AG04449 (cell line): ENCODE data around the gene GALNT6.

ENCODE experiments used
- CTCF ChIA-PET: fragments of 350-600 bp; formaldehyde crosslinking; extraction: SDS; loops from one replicate; lab custom pipeline; 2021; ENCODE audit warnings: antibody characterized with exemption; lab: Yijun Ruan, JAX
- POLR2A ChIA-PET: fragments of 400-600, 350-600 bp; formaldehyde crosslinking; extraction: SDS; loops from one replicate; lab custom pipeline; 2020; ENCODE audit warnings: antibody characterized with exemption, inconsistent platforms; lab: Yijun Ruan, JAX
- DNase-seq: peaks from one replicate; pipeline ENCODE4 v3.0.0-alpha.2; 2010; ENCODE audit warnings: low read depth, low spot score
- H3K4me3 ChIP-seq: 2 replicates; pipeline ENCODE4 v1.5.1; 2011; ENCODE audit warnings: low read depth, mild to moderate bottlenecking, control low read depth, low read length
- TF ChIP-seq, protein P1 (sequence below): IDR thresholded peaks from one replicate; pipeline ENCODE4 v1.5.1; 2011; ENCODE audit warnings: mild to moderate bottlenecking, moderate library complexity, low read length, control low read depth, inconsistent platforms; ENCODE audit not compliant: insufficient read depth; ENCODE audit errors: missing control alignments

The GALNT6 gene

DNA sequence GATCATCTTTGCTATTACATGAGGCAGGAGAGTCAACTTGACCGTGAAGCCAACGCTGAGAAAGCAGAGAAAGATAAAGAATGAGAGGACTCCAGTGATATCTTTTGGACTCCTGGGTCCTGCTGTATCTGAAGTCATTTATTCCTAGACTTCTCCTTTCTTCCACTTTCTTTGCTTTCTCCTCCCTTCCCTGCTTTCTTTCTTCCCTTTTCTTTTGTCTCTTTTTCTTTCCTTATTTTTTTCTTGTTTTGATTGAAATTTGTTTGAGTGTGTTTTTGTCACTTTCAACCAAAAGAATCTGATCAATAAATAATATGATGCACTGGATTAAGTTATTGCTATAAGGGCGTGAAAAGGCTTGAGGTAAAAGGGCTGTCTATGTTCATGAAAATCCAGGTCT is 13.4 kb upstream of the GALNT6 start:
- no peak for DNase-seq
- CTCF ChIA-PET, result interaction anchor here (1.1 to 1.5 kb wide), 2 partner anchors 16 to 19 kb away, joined by 3 to 4 read pairs; no protein-coding TSS in a partner anchor
- POLR2A ChIA-PET, result no interaction called here
- no peak overlapping the region for H3K4me3 ChIP-seq
- TF ChIP-seq, protein P1, sequence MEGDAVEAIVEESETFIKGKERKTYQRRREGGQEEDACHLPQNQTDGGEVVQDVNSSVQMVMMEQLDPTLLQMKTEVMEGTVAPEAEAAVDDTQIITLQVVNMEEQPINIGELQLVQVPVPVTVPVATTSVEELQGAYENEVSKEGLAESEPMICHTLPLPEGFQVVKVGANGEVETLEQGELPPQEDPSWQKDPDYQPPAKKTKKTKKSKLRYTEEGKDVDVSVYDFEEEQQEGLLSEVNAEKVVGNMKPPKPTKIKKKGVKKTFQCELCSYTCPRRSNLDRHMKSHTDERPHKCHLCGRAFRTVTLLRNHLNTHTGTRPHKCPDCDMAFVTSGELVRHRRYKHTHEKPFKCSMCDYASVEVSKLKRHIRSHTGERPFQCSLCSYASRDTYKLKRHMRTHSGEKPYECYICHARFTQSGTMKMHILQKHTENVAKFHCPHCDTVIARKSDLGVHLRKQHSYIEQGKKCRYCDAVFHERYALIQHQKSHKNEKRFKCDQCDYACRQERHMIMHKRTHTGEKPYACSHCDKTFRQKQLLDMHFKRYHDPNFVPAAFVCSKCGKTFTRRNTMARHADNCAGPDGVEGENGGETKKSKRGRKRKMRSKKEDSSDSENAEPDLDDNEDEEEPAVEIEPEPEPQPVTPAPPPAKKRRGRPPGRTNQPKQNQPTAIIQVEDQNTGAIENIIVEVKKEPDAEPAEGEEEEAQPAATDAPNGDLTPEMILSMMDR, result no peak

DNA sequence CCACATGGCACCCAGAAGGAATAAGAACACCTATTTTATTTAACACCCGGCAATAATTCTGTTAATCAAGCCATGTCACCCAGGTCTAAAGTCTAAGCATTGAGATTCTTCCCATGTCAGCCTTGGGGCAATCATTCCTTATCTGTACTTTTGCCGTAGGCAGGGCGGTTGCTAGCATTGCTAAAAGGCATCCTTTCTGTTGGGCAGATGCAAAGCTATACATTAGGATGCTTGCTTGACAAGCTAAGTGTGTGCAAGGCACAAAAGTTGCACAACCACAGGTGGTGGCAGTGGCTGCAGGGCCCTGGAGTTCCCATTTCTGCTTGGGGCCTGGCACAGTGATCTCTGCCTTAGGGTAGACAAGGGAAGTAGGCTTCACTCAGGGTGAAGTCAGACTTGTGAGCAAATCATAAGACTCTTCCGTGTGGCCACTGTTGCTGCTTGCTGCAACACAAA is 12.5 kb upstream of the GALNT6 start:
- no peak for DNase-seq
- ChIA-PET POLR2A (no interaction called here), CTCF (interaction anchor here (1.5 kb wide), 1 partner anchor 19 kb away, joined by 4 read pairs; no protein-coding TSS in a partner anchor)
- TF ChIP-seq, protein P1, result no peak
- no peak overlapping the region for H3K4me3 ChIP-seq

DNA sequence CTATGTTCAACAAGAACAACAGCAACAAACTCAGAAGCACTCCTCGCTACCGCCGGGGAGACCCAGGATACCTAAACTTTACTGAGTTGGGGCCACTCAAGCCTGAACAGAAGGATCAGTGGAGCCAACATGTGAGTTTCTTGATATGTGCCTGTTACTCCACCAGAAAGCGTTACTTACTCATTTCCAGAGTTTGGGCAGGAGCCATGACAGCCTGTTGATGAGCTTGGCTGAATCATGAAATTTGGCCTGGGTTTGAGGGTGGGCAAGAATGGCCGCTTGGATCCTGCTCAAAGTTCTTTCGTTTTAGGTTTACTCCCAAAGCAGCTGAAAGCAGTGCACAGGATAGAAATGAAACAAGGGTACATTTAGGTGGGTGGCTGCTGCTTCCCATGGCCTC is 12.0 kb upstream of the GALNT6 start:
- POLR2A ChIA-PET, result no interaction called here
- TF ChIP-seq, protein P1, result no peak
- CTCF ChIA-PET, result no interaction called here
- H3K4me3 ChIP-seq, result no peak overlapping the region
- DNase-seq, result no peak

DNA sequence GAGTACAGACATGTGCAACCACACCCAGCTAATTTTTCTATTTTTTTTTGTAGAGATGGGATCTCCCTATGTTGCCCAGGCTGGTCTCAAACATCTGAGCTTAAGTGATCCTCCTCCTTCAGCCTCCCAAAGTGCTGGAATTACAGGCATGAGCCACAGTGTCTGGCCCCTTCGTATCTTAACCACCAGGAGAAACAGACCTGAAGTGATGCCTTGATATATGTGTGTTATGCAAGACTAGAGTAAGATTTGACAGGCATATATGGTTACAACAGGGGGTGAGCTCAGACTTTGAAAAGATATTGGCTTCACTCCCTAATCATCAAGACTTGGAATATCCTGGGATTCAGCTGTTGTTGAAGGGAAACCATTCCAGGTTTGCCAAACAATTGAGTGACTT is 10.7 kb upstream of the GALNT6 start:
- TF ChIP-seq, protein P1, result no peak
- no peak for DNase-seq
- ChIA-PET CTCF (interaction anchor here (1.7 kb wide), 1 partner anchor 19 kb away, joined by 7 read pairs; no protein-coding TSS in a partner anchor), POLR2A (no interaction called here)
- no peak overlapping the region for H3K4me3 ChIP-seq

DNA sequence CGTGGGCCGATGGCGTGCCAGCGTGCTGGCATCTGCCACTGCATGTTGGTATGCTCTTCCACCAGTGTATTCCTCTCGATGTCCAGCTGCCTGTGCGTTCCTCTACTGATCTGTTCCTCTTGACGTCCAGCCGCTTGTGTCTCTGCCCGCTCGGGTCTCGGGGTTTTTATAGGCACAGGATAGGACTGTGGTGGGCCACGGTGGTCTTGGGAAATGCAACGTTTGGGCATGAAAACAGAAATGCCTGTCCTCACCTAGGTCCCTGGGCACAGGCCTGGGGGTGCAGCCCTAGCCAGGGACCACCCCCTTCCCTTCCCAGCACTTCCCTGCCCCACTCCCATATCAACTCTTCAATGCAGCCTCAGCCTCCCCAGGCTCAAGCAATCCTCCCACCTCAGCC is 10.3 kb upstream of the GALNT6 start:
- POLR2A ChIA-PET, result no interaction called here
- TF ChIP-seq, protein P1, result no peak

DNA sequence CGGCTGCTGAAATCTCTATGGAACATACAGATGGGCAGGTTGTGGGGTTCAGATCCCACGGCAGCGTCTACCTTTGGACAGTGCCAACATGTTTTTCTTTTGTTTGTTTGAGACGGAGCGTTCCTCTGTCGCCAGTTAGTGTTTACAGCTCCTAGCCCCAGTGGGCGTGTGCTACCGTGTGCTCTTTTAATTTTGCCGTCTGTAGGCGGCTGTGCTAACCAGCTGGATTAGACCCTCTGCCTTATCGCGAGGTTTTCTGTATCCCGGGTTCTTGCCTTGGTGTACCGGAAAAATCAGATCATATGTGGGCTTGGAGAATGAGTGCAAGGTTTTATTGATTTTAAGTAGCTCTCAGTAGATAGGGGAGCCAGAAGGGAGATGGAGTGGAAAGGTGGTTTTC is 9.8 kb upstream of the GALNT6 start:
- no peak for DNase-seq
- CTCF ChIA-PET, result interaction anchor here (1.3 to 1.7 kb wide), 2 partner anchors 18 to 20 kb away, joined by 3 to 7 read pairs; no protein-coding TSS in a partner anchor
- TF ChIP-seq, protein P1, result no peak
- H3K4me3 ChIP-seq, result no peak overlapping the region
- POLR2A ChIA-PET, result no interaction called here

More for the DNA sequence above, 10.3 kb upstream of the GALNT6 start:
- no peak for DNase-seq
- CTCF ChIA-PET, result interaction anchor here (1.3 to 1.7 kb wide), 2 partner anchors 18 to 20 kb away, joined by 3 to 7 read pairs; no protein-coding TSS in a partner anchor
- no peak overlapping the region for H3K4me3 ChIP-seq
